Loucy (cell line): ENCODE data around the gene SPINT1.
A peak's percentile ranks its signal among the peaks of the same experiment; 100 is the strongest.

Experiments used
- H2AFZ ChIP-seq: fragments of 200-600 bp; sonication (generic); 2 replicates; pipeline ENCODE4 v1.6.0; 2016; ENCODE audit warnings: antibody characterized with exemption, mild to moderate bottlenecking, low read length, moderate library complexity
- H3F3A ChIP-seq: fragments of 200-600 bp; 2 replicates; pipeline ENCODE4 v1.6.0; 2016; ENCODE audit warnings: antibody characterized with exemption, low read depth, mild to moderate bottlenecking
- H3K27me3 ChIP-seq: fragments of 200-600 bp; sonication (generic); 2 replicates; pipeline ENCODE4 v1.6.1; 2014; ENCODE audit warnings: low read length, mild to moderate bottlenecking; ENCODE audit not compliant: insufficient read depth, poor library complexity, severe bottlenecking
- H3K36me3 ChIP-seq: fragments of 200-600 bp; sonication (generic); 2 replicates; pipeline ENCODE4 v1.6.1; 2016; ENCODE audit warnings: low read length; ENCODE audit not compliant: insufficient read depth
- H3K4me1 ChIP-seq: fragments of 200-600 bp; sonication (generic); 2 replicates; pipeline ENCODE4 v1.5.1; 2014; ENCODE audit warnings: low read length, mild to moderate bottlenecking; ENCODE audit not compliant: insufficient read depth, poor library complexity, severe bottlenecking
- H3K4me2 ChIP-seq: fragments of 200-600 bp; sonication (generic); 2 replicates; pipeline ENCODE4 v1.6.0; 2014; ENCODE audit warnings: antibody characterized with exemption, low read length, low read depth, mild to moderate bottlenecking; ENCODE audit not compliant: poor library complexity, severe bottlenecking
- H3K4me3 ChIP-seq: fragments of 200-600 bp; sonication (generic); 2 replicates; pipeline ENCODE4 v1.5.1; 2014; ENCODE audit warnings: low read length, mild to moderate bottlenecking, mixed read lengths; ENCODE audit not compliant: poor library complexity, severe bottlenecking
- H3K79me2 ChIP-seq: fragments of 200-600 bp; sonication (generic); 2 replicates; pipeline ENCODE4 v1.6.1; 2014; ENCODE audit warnings: low read length; ENCODE audit not compliant: insufficient read depth
- H3K9ac ChIP-seq: fragments of 200-600 bp; sonication (generic); 2 replicates; pipeline ENCODE4 v1.6.0; 2014; ENCODE audit warnings: mild to moderate bottlenecking, low read depth, low read length, moderate library complexity; ENCODE audit not compliant: poor library complexity, severe bottlenecking
- H3K9me2 ChIP-seq: fragments of 200-600 bp; sonication (generic); replicated peaks from 2 replicates; pipeline ENCODE4 v1.6.1; 2016; ENCODE audit warnings: low read depth, low read length, mixed read lengths
- H3K9me3 ChIP-seq: fragments of 200-600 bp; sonication (generic); 2 replicates; pipeline ENCODE4 v1.6.1; 2014; ENCODE audit warnings: mild to moderate bottlenecking, antibody characterized with exemption, low read length, low read depth; ENCODE audit not compliant: insufficient read depth
- H4K20me1 ChIP-seq: fragments of 200-600 bp; sonication (generic); 2 replicates; pipeline ENCODE4 v1.6.0; 2014; ENCODE audit warnings: antibody characterized with exemption, low read length, mild to moderate bottlenecking; ENCODE audit not compliant: insufficient read depth, poor library complexity, severe bottlenecking
- EZH2phosphoT487 ChIP-seq: fragments of 200-600 bp; IDR thresholded peaks from 2 replicates; pipeline ENCODE4 v1.6.1; 2018; ENCODE audit warnings: antibody characterized with exemption, mild to moderate bottlenecking, moderate library complexity, borderline replicate concordance
- TF ChIP-seq, protein P1 (sequence below): fragments of 200-600 bp; sonication (generic); conservative IDR thresholded peaks from 2 replicates; pipeline ENCODE4 v1.5.1; 2014; ENCODE audit warnings: mild to moderate bottlenecking, antibody characterized with exemption, low read length

Gene SPINT1

DNA sequence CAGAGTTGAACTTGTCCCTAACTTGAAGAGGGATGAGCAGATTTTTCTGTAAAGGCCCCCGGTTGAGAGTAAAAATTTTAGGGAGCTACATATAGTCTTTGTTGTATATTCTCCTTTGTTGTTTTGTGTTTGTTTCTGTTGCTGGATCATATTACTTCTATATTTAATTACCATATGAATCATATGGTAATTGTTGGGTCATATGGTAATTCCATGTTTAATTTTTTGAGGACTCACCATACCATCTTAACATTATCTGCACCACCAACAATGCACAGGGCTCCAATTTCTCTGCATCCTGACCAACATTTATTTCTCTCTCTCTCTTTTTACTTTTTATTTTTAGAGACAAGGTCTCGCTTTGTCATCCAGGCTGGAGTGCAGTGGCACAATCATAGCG is 44.3 kb upstream of the SPINT1 start:
- TF ChIP-seq, protein P1, sequence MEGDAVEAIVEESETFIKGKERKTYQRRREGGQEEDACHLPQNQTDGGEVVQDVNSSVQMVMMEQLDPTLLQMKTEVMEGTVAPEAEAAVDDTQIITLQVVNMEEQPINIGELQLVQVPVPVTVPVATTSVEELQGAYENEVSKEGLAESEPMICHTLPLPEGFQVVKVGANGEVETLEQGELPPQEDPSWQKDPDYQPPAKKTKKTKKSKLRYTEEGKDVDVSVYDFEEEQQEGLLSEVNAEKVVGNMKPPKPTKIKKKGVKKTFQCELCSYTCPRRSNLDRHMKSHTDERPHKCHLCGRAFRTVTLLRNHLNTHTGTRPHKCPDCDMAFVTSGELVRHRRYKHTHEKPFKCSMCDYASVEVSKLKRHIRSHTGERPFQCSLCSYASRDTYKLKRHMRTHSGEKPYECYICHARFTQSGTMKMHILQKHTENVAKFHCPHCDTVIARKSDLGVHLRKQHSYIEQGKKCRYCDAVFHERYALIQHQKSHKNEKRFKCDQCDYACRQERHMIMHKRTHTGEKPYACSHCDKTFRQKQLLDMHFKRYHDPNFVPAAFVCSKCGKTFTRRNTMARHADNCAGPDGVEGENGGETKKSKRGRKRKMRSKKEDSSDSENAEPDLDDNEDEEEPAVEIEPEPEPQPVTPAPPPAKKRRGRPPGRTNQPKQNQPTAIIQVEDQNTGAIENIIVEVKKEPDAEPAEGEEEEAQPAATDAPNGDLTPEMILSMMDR, result no peak
- TF ChIP-seq EZH2phosphoT487, result no peak
- Histone ChIP-seq H3K9me3 (no peaks in the 10 kb centered on the region), H3K4me3 (no peak overlapping the region), H3K27me3 (no peaks in the 10 kb centered on the region), H2AFZ (no peak overlapping the region), H3K79me2 (peaks cover 7% of the 10 kb centered on the region; the same call in 1 of the 2 replicates), H3K36me3 (no peaks in the 10 kb centered on the region), H3K9me2 (no peaks in the 10 kb centered on the region), H3K4me1 (no peaks in the 10 kb centered on the region), H4K20me1 (no peaks in the 10 kb centered on the region), H3F3A (no peaks in the 10 kb centered on the region), H3K9ac (no peak overlapping the region), H3K4me2 (no peak overlapping the region)

- peaks cover 3% of the 10 kb centered on the region for H3K4me1 ChIP-seq
- peaks cover 22% of the 10 kb centered on the region; the same call in 1 of the 2 replicates for H3K79me2 ChIP-seq
- H3K9me2 ChIP-seq, result no peaks in the 10 kb centered on the region
- H3K9ac ChIP-seq, result no peak overlapping the region
- H3K27me3 ChIP-seq, result no peaks in the 10 kb centered on the region
- TF ChIP-seq EZH2phosphoT487, result no peak
- TF ChIP-seq, protein P1, result no peak
- no peaks in the 10 kb centered on the region for H4K20me1 ChIP-seq
- H3K4me3 ChIP-seq, result no peak overlapping the region
- H3K9me3 ChIP-seq, result no peaks in the 10 kb centered on the region
- H3K36me3 ChIP-seq, result no peaks in the 10 kb centered on the region
- no peak overlapping the region for H3K4me2 ChIP-seq
- no peak overlapping the region for H2AFZ ChIP-seq
- no peaks in the 10 kb centered on the region for H3F3A ChIP-seq
These were observed 40.8 kb upstream of the SPINT1 start for GRCh38 chr15:40803076-40803475.

GRCh38 chr15:40803688-40804087 is 40.2 kb upstream of the SPINT1 start:
- no peak overlapping the region for H2AFZ ChIP-seq
- H3K9ac ChIP-seq, result no peak overlapping the region
- H3K4me1 ChIP-seq, result peaks cover 7% of the 10 kb centered on the region
- no peaks in the 10 kb centered on the region for H4K20me1 ChIP-seq
- no peaks in the 10 kb centered on the region for H3F3A ChIP-seq
- H3K9me2 ChIP-seq, result no peaks in the 10 kb centered on the region
- TF ChIP-seq, protein P1, result peak; percentile 32; the same call in 1 of the 2 replicates
- TF ChIP-seq EZH2phosphoT487, result no peak
- H3K4me2 ChIP-seq, result no peak overlapping the region
- H3K4me3 ChIP-seq, result no peak overlapping the region
- peaks cover 26% of the 10 kb centered on the region; the same call in 1 of the 2 replicates for H3K79me2 ChIP-seq
- H3K36me3 ChIP-seq, result no peaks in the 10 kb centered on the region
- H3K27me3 ChIP-seq, result no peaks in the 10 kb centered on the region
- H3K9me3 ChIP-seq, result no peaks in the 10 kb centered on the region
